Measurements from ENCODE around the gene C8G.

The C8G gene

GRCh38 chr9:136972335-136972734 lies 27.3 kb downstream of the C8G start:
- no peak for TF ChIP-seq CTCF (IDR thresholded peaks at IDR 0.05; ENCODE audit: low read depth, low read length, missing control alignments)
- in situ Hi-C loops (cut with HindIII; ENCODE audit: low sequenced_read_pairs) = no loop called here
- H3K4me3 ChIP-seq (ENCODE audit: low read depth, low read length) = no peak overlapping the region
- no peak for DNase-seq (ENCODE audit: low read depth)

- in situ Hi-C loops (cut with HindIII; ENCODE audit: low sequenced_read_pairs) = no loop called here
- DNase-seq (ENCODE audit: low read depth) = no peak
- H3K4me3 ChIP-seq (ENCODE audit: low read depth, low read length) = no peak overlapping the region
- no peak for TF ChIP-seq CTCF (IDR thresholded peaks at IDR 0.05; ENCODE audit: low read depth, low read length, missing control alignments)
These were observed 27.7 kb downstream of the C8G start for GRCh38 chr9:136972743-136973142.

- in situ Hi-C loops (cut with HindIII; ENCODE audit: low sequenced_read_pairs) = no loop called here
- no peak overlapping the region for H3K4me3 ChIP-seq (ENCODE audit: low read depth, low read length)
- DNase-seq (ENCODE audit: low read depth) = no peak
- TF ChIP-seq CTCF (IDR thresholded peaks at IDR 0.05; ENCODE audit: low read depth, low read length, missing control alignments) = no peak
These were observed 28.9 kb downstream of the C8G start for GRCh38 chr9:136973618-136974617.

- in situ Hi-C loops (cut with HindIII; ENCODE audit: low sequenced_read_pairs) = no loop called here
- DNase-seq (ENCODE audit: low read depth) = no peak
- no peak for TF ChIP-seq CTCF (IDR thresholded peaks at IDR 0.05; ENCODE audit: low read depth, low read length, missing control alignments)
- H3K4me3 ChIP-seq (ENCODE audit: low read depth, low read length) = no peak overlapping the region
These were observed 29.9 kb downstream of the C8G start for GRCh38 chr9:136974817-136975535.

- in situ Hi-C loops (cut with HindIII; ENCODE audit: low sequenced_read_pairs) = no loop called here
- DNase-seq (ENCODE audit: low read depth) = peak; percentile 15
- H3K4me3 ChIP-seq (ENCODE audit: low read depth, low read length) = no peak overlapping the region
- TF ChIP-seq CTCF (IDR thresholded peaks at IDR 0.05; ENCODE audit: low read depth, low read length, missing control alignments) = peak; percentile 39
These were observed 30.6 kb downstream of the C8G start for GRCh38 chr9:136975644-136976043.

- in situ Hi-C loops (cut with HindIII; ENCODE audit: low sequenced_read_pairs) = no loop called here
- TF ChIP-seq CTCF (IDR thresholded peaks at IDR 0.05; ENCODE audit: low read depth, low read length, missing control alignments) = no peak
- no peak for DNase-seq (ENCODE audit: low read depth)
- H3K4me3 ChIP-seq (ENCODE audit: low read depth, low read length) = peak within 1 kb of the TSS; percentile 40
These were observed 32.2 kb downstream of the C8G start, which contains the start of gene PTGDS for GRCh38 chr9:136977223-136977622. PTGDS (plus strand) TSS chr9:136977504; CDS start chr9:136977579, 75 bp downstream.
